Mucosa of rectum (tissue), 2 donors: ENCODE data around the gene CCDC92B.

Experiments used
- H3K27ac ChIP-seq, 2 donors: one replicate each; pipeline ENCODE4 v1.7.0; 2013; ENCODE audit warnings: inconsistent platforms in 2 of 2, low read depth in 2 of 2, low read length in 2 of 2
- H3K27me3 ChIP-seq, 2 donors: one replicate each; pipeline ENCODE4 v1.7.0; 2013; ENCODE audit warnings: low read length in 2 of 2; ENCODE audit not compliant: control insufficient read depth in 2 of 2, insufficient read depth in 2 of 2
- H3K36me3 ChIP-seq, 2 donors: one replicate each; pipeline ENCODE4 v1.7.0; 2013; ENCODE audit warnings: low read length in 2 of 2; ENCODE audit not compliant: control insufficient read depth in 2 of 2, insufficient read depth in 2 of 2
- H3K4me1 ChIP-seq, 2 donors: one replicate each; pipeline ENCODE4 v1.7.0; 2013; ENCODE audit warnings: low read length in 2 of 2, mild to moderate bottlenecking in 1 of 2; ENCODE audit not compliant: control insufficient read depth in 2 of 2, insufficient read depth in 2 of 2
- H3K4me3 ChIP-seq, 2 donors: one replicate each; pipeline ENCODE4 v1.7.0; 2013; ENCODE audit warnings: low read length in 2 of 2
- H3K9ac ChIP-seq, 2 donors: one replicate each; pipeline ENCODE4 v1.7.0; 2013; ENCODE audit warnings: low read length in 2 of 2, low read depth in 1 of 2, mild to moderate bottlenecking in 1 of 2
- H3K9me3 ChIP-seq, 2 donors: one replicate each; pipeline ENCODE4 v1.7.0; 2013; ENCODE audit warnings: low read length in 2 of 2; ENCODE audit not compliant: control insufficient read depth in 2 of 2
- donor health status: healthy.
- donor health status: Normal muscosa, but diverticular disease.

Gene CCDC92B

GRCh38 chr17:2710803-2711607 is 38.4 kb downstream of the CCDC92B start:
- peak overlapping the region; percentile 70 to 80 for H3K4me3 ChIP-seq
- peak overlapping the region; percentile 64 to 91 for H3K9ac ChIP-seq
- peak overlapping the region; percentile 88 to 89 for H3K27ac ChIP-seq
- H3K9me3 ChIP-seq = no peaks in the 10 kb centered on the region
- H3K4me1 ChIP-seq = peaks cover 39 to 40% of the 10 kb centered on the region in 2 donors
- no peaks in the 10 kb centered on the region for H3K27me3 ChIP-seq
- H3K36me3 ChIP-seq = no peaks in the 10 kb centered on the region

GRCh38 chr17:2710071-2710802 is 39.2 kb downstream of the CCDC92B start:
- Histone ChIP-seq H3K9me3 (no peaks in the 10 kb centered on the region), H3K9ac (peak overlapping the region; percentile 64 to 91), H3K36me3 (no peaks in the 10 kb centered on the region), H3K27me3 (no peaks in the 10 kb centered on the region), H3K4me3 (peak overlapping the region; percentile 70 to 80), H3K27ac (peak overlapping the region; percentile 88 to 89), H3K4me1 (peaks cover 39 to 40% of the 10 kb centered on the region in 2 donors)

DNA sequence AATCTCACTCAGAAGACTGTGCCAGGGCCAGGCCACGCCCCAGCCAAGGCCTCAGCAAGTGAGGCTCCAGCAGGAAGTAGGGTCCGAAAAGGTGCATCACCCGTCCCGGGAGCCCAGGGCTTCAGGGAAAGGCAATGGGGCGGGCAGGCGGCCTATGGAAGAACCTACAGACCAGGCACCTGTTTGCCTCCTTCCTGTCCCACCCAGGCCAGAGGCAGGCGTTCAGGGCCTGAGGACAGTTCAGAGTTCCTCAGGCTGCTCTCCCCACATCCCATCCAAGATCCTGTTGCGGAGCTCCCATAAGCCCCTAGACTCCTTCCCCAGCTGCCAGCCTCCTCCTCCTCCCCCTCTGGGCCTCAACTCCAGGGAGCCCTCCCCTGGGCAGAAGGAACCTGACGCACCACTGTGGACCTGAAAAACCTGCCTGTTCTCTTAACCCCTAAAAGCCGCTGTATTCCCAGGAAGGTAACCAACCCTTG is 40.2 kb downstream of the CCDC92B start:
- peak overlapping the region; percentile 56 to 91 for H3K9ac ChIP-seq
- no peaks in the 10 kb centered on the region for H3K9me3 ChIP-seq
- H3K36me3 ChIP-seq = peaks cover under 1% of the 10 kb centered on the region in 2 donors
- peak overlapping the region; percentile 88 to 89 for H3K27ac ChIP-seq
- no peaks in the 10 kb centered on the region for H3K27me3 ChIP-seq
- peak overlapping the region; percentile 54 to 80 for H3K4me3 ChIP-seq
- H3K4me1 ChIP-seq = peaks cover 39 to 40% of the 10 kb centered on the region in 2 donors

DNA sequence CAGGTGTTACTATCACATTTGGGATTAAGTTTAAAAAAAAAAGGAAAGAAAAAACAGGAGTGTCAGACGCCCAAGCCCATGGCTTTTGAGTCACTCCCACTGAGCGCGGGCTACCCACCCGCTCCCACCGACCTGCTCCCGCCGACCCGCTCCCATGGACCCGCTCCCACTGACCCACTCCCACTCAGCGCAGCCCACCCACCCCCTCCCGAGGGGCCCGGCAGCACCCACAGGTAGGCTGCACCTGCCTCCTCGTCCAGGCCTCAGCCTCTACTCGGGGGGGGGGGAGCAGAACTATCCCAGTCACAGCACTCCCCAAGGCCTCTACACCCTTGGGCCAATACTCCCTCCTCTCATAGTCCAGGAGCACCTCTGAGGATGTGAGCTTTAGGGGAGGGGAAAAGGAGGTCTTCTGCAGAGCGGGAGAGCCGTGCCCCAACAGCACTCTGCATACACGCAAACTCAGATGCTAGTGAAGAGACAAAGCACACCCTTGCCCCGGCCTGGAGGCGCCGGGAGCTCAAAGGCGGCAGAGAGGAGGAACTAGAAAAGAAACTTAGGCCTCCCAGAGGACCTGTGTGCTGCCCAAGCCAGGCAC is 40.8 kb downstream of the CCDC92B start:
- Histone ChIP-seq H3K27ac (peak overlapping the region; percentile 88 to 89), H3K4me1 (peaks cover 39 to 40% of the 10 kb centered on the region in 2 donors), H3K9ac (peak overlapping the region; percentile 56 to 91), H3K27me3 (no peaks in the 10 kb centered on the region), H3K4me3 (peak overlapping the region; percentile 19 to 60), H3K36me3 (peaks cover 6% of the 10 kb centered on the region in 2 donors), H3K9me3 (no peaks in the 10 kb centered on the region)

GRCh38 chr17:2707721-2708584 is 41.5 kb downstream of the CCDC92B start:
- Histone ChIP-seq H3K27me3 (no peaks in the 10 kb centered on the region), H3K9me3 (no peaks in the 10 kb centered on the region), H3K9ac (peak overlapping the region; percentile 3 to 18), H3K4me1 (peaks cover 39 to 40% of the 10 kb centered on the region in 2 donors), H3K27ac (no peak overlapping the region), H3K36me3 (peaks cover 13% of the 10 kb centered on the region in 2 donors), H3K4me3 (no peak overlapping the region)

- no peak overlapping the region for H3K27ac ChIP-seq
- peaks cover 31% of the 10 kb centered on the region in 2 donors for H3K4me1 ChIP-seq
- H3K9me3 ChIP-seq = no peaks in the 10 kb centered on the region
- peaks cover 19 to 22% of the 10 kb centered on the region in 2 donors for H3K36me3 ChIP-seq
- H3K27me3 ChIP-seq = no peaks in the 10 kb centered on the region
- H3K9ac ChIP-seq = no peak overlapping the region
- no peak overlapping the region for H3K4me3 ChIP-seq
Observed at GRCh38 chr17:2706911-2707510, 42.4 kb downstream of the CCDC92B start.

GRCh38 chr17:2705888-2706795 is 43.3 kb downstream of the CCDC92B start:
- H3K36me3 ChIP-seq = peaks cover 27 to 30% of the 10 kb centered on the region in 2 donors
- no peaks in the 10 kb centered on the region for H3K27me3 ChIP-seq
- H3K9me3 ChIP-seq = no peaks in the 10 kb centered on the region
- peaks cover 31% of the 10 kb centered on the region in 2 donors for H3K4me1 ChIP-seq
- no peak overlapping the region for H3K9ac ChIP-seq
- no peak overlapping the region for H3K4me3 ChIP-seq
- no peak overlapping the region for H3K27ac ChIP-seq

GRCh38 chr17:2705263-2705662 is 44.2 kb downstream of the CCDC92B start:
- Histone ChIP-seq H3K9ac (no peak overlapping the region), H3K27ac (no peak overlapping the region), H3K36me3 (peaks cover 35% of the 10 kb centered on the region in 2 donors), H3K4me1 (peaks cover 23 to 24% of the 10 kb centered on the region in 2 donors), H3K27me3 (no peaks in the 10 kb centered on the region), H3K9me3 (no peaks in the 10 kb centered on the region), H3K4me3 (no peak overlapping the region)
